CD14-positive monocyte (primary cell): ENCODE results near the gene GSTA3. TPM values are rescaled to one million over a fixed set of nuclear protein-coding genes. Genes with fewer than 3 reads are reported as not detected.

ENCODE experiments used
- DNase-seq, 3 donors: peaks; one replicate each; pipeline ENCODE4 v3.0.0-alpha.2; 2011 to 2022
- H2AFZ ChIP-seq: 2 replicates; pipeline ENCODE4 v1.6.0; 2012; ENCODE audit warnings: mild to moderate bottlenecking, low read depth, low read length, inconsistent platforms; ENCODE audit not compliant: insufficient read depth, poor library complexity, severe bottlenecking
- H3K27ac ChIP-seq, 2 donors: 1 replicate in 1 of 2; 2 replicates in 1 of 2; pipeline ENCODE4 v1.5.1; 2012 to 2013; ENCODE audit warnings: low read length in 2 of 2, control low read depth in 1 of 2, inconsistent platforms in 1 of 2, low read depth in 1 of 2, mild to moderate bottlenecking in 1 of 2
- H3K27me3 ChIP-seq, 2 donors: one replicate each; pipeline versions ENCODE4 v1.6.0 to v1.6.1; 2011 to 2013; ENCODE audit warnings: low read length in 2 of 2; ENCODE audit not compliant: control insufficient read depth in 2 of 2, insufficient read depth in 2 of 2
- H3K36me3 ChIP-seq, 2 donors: replicated peaks in 1 of 2; 1 replicate in 1 of 2; 2 replicates in 1 of 2; pipeline versions ENCODE4 v1.5.1 to v1.6.1; 2012 to 2013; ENCODE audit warnings: low read length in 2 of 2, control low read depth in 1 of 2, inconsistent platforms in 1 of 2, mild to moderate bottlenecking in 1 of 2; ENCODE audit not compliant: insufficient read depth in 2 of 2, control insufficient read depth in 1 of 2
- H3K4me1 ChIP-seq, 2 donors: 1 replicate in 1 of 2; 2 replicates in 1 of 2; pipeline versions ENCODE4 v1.5.1 to v1.6.1; 2012 to 2013; ENCODE audit warnings: low read length in 2 of 2, control low read depth in 1 of 2, inconsistent platforms in 1 of 2, mild to moderate bottlenecking in 1 of 2, moderate library complexity in 1 of 2; ENCODE audit not compliant: insufficient read depth in 2 of 2, control insufficient read depth in 1 of 2
- H3K4me2 ChIP-seq: replicated peaks from 2 replicates; pipeline ENCODE3; 2012; ENCODE audit warnings: low read length, moderate library complexity, mild to moderate bottlenecking; ENCODE audit not compliant: poor library complexity, severe bottlenecking; ENCODE audit errors: extremely low read depth
- H3K4me3 ChIP-seq, 3 experiments: fragments of 200-600 bp in 1 of 3; sonication (generic) in 1 of 3; replicated peaks in 1 of 3; 1 replicate in 2 of 3; 2 replicates in 1 of 3; pipeline ENCODE4 v1.5.1; 2011 to 2013; ENCODE audit warnings: low read length in 3 of 3, mild to moderate bottlenecking in 3 of 3, control low read depth in 2 of 3, low read depth in 2 of 3, inconsistent platforms in 1 of 3, moderate library complexity in 1 of 3
- H3K79me2 ChIP-seq: 2 replicates; pipeline ENCODE4 v1.6.0; 2012; ENCODE audit warnings: mild to moderate bottlenecking, control low read depth, inconsistent platforms, low read length, moderate library complexity; ENCODE audit not compliant: insufficient read depth
- H3K9ac ChIP-seq: 2 replicates; pipeline ENCODE4 v1.6.0; 2017; ENCODE audit warnings: low read length, mild to moderate bottlenecking; ENCODE audit not compliant: insufficient read depth, poor library complexity, severe bottlenecking
- H3K9me3 ChIP-seq, 2 donors: replicated peaks in 1 of 2; 1 replicate in 1 of 2; 2 replicates in 1 of 2; pipeline versions ENCODE4 v1.5.1 to v1.6.1; 2012 to 2013; ENCODE audit warnings: low read length in 2 of 2, control low read depth in 1 of 2; ENCODE audit not compliant: control insufficient read depth in 1 of 2, insufficient read depth in 1 of 2
- H4K20me1 ChIP-seq: 2 replicates; pipeline ENCODE4 v1.6.0; 2012; ENCODE audit warnings: mild to moderate bottlenecking, low read length, control low read depth, moderate library complexity; ENCODE audit not compliant: insufficient read depth
- H3K27ac Mint-ChIP-seq, 7 donors: one replicate each; pipeline ENCODE4 v1.8.0; 2020; ENCODE audit warnings: mild to moderate bottlenecking in 7 of 7, mixed read lengths in 7 of 7, moderate library complexity in 6 of 7, inconsistent platforms in 2 of 7
- H3K27me3 Mint-ChIP-seq, 3 donors: one replicate each; pipeline ENCODE4 v1.8.0; 2021 to 2022; ENCODE audit warnings: low read depth in 3 of 3, mild to moderate bottlenecking in 3 of 3, mixed read lengths in 3 of 3, moderate library complexity in 3 of 3, inconsistent platforms in 1 of 3
- H3K36me3 Mint-ChIP-seq, 2 donors: one replicate each; pipeline ENCODE4 v1.8.0; 2020; ENCODE audit warnings: mixed read lengths in 2 of 2, inconsistent platforms in 1 of 2, mild to moderate bottlenecking in 1 of 2
- H3K4me1 Mint-ChIP-seq: one replicate; pipeline ENCODE4 v1.8.0; 2020; ENCODE audit warnings: mild to moderate bottlenecking, mixed read lengths
- H3K4me3 Mint-ChIP-seq, 2 donors: one replicate each; pipeline ENCODE4 v1.8.0; 2020; ENCODE audit warnings: mild to moderate bottlenecking in 2 of 2, mixed read lengths in 2 of 2, moderate library complexity in 1 of 2
- H3K9me3 Mint-ChIP-seq, 7 donors: one replicate each; pipeline ENCODE4 v1.8.0; 2020 to 2022; ENCODE audit warnings: mixed read lengths in 7 of 7, mild to moderate bottlenecking in 6 of 7, moderate library complexity in 6 of 7, inconsistent platforms in 2 of 7
- WGBS: methylation state at CpG from one replicate; pipeline ENCODE4 v1.1.5; 2013; ENCODE audit warnings: missing lambda C conversion rate; ENCODE audit not compliant: insufficient coverage; 5-methylcytosine and 5-hydroxymethylcytosine counted together
- intact Hi-C, 2 donors: fragments of 100-400 bp; cut with micrococcal nuclease; formaldehyde crosslinking; loops; one replicate each; pipeline versions ENCODE4 v1.15.0 to v1.15.1; 2023
- polyA plus RNA-seq, 3 donors: library from polyadenylated mRNA; depleted of rRNA in 1 of 3; unstranded in 2 of 3; stranded (reverse) in 1 of 3; fragments of 300-500 nt in 2 of 3; fragments of >200 nt in 1 of 3; fragmentation: Illumina TruSeq in 2 of 3; gene quantifications; 1 replicate in 2 of 3; 2 replicates in 1 of 3; pipeline ENCODE4 v1.2.3, GENCODE V29; 2012 to 2021
- TF ChIP-seq, protein P1 (sequence below): fragments of 200-600 bp; IDR thresholded peaks from one replicate; pipeline ENCODE4 v1.8.0; 2022; ENCODE audit warnings: antibody characterized with exemption, mild to moderate bottlenecking

Gene GSTA3
- polyA plus RNA-seq, 3 donors = not detected

DNA sequence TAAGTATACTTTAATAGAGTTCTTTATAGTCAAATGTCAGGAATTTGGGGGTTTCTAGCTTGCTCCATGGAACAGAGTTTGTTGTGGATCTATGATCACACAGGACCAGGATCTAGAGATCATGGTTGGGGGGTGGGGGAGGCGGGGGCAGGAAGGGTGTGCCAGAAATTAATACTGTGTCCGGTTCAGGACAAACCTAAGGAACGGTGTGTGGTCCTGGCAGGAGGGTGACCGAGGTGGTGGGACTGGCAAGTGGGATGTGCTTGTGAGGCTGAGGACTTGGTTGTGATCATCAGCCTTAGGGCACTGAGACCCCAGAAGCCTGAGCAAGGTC is 27.9 kb downstream of the GSTA3 start:
- Mint-ChIP-seq H3K27me3 (peaks cover 0 to 3% (median 1%) of the 10 kb centered on the region in 3 donors), H3K36me3 (no peaks in the 10 kb centered on the region), H3K9me3 (peaks cover 0 to 2% (median 0%) of the 10 kb centered on the region in 7 donors), H3K4me1 (peaks cover 6% of the 10 kb centered on the region), H3K27ac (peak overlapping the region in 1 of 7 donors; percentile 10), H3K4me3 (peak overlapping the region; percentile 78 to 94)
- WGBS = 76% methylated on average over 4 of the region's 4 CpGs
- no peak overlapping the region for H3K27ac ChIP-seq
- no peaks in the 10 kb centered on the region for H3K27me3 ChIP-seq
- H3K4me3 ChIP-seq = peak overlapping the region in 1 of 3 experiments; percentile 76
- H3K36me3 ChIP-seq = no peaks in the 10 kb centered on the region
- peak overlapping the region; percentile 68 for H3K9ac ChIP-seq
- H2AFZ ChIP-seq = peak overlapping the region; percentile 96
- H3K4me1 ChIP-seq = no peaks in the 10 kb centered on the region
- DNase-seq = no peak
- intact Hi-C loops = no loop called here
- TF ChIP-seq, protein P1, sequence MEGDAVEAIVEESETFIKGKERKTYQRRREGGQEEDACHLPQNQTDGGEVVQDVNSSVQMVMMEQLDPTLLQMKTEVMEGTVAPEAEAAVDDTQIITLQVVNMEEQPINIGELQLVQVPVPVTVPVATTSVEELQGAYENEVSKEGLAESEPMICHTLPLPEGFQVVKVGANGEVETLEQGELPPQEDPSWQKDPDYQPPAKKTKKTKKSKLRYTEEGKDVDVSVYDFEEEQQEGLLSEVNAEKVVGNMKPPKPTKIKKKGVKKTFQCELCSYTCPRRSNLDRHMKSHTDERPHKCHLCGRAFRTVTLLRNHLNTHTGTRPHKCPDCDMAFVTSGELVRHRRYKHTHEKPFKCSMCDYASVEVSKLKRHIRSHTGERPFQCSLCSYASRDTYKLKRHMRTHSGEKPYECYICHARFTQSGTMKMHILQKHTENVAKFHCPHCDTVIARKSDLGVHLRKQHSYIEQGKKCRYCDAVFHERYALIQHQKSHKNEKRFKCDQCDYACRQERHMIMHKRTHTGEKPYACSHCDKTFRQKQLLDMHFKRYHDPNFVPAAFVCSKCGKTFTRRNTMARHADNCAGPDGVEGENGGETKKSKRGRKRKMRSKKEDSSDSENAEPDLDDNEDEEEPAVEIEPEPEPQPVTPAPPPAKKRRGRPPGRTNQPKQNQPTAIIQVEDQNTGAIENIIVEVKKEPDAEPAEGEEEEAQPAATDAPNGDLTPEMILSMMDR = no peak
- H4K20me1 ChIP-seq = no peaks in the 10 kb centered on the region
- H3K4me2 ChIP-seq = peak overlapping the region; percentile 78
- no peaks in the 10 kb centered on the region for H3K79me2 ChIP-seq
- H3K9me3 ChIP-seq = no peaks in the 10 kb centered on the region

DNA sequence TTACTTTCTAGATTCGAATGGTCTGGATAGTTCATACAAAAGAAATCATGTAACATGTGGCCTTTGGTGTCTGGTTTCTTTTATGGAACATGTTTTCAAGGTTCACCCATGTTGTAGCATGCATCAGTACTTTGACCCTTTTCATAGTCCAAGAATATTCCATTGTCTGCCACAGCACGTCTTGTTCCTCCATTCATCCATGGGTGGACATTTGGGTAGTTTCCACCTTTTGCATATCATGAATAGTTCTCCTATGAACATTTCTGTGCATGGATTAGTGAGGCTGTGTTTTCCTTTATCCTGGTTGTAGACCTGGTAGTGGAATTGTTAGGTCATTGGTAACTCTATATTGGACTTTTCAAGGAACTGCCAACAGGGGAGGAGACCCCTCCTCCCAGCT is 31.7 kb downstream of the GSTA3 start:
- no peaks in the 10 kb centered on the region for H3K36me3 Mint-ChIP-seq
- no peak overlapping the region for H3K4me3 Mint-ChIP-seq
- no peak for DNase-seq
- no peak overlapping the region for H3K4me2 ChIP-seq
- no peak overlapping the region for H3K27ac ChIP-seq
- H3K9me3 ChIP-seq = no peaks in the 10 kb centered on the region
- intact Hi-C loops = no loop called here
- peaks cover 0 to 3% (median 2%) of the 10 kb centered on the region in 3 donors for H3K27me3 Mint-ChIP-seq
- no peaks in the 10 kb centered on the region for H4K20me1 ChIP-seq
- H3K4me1 ChIP-seq = no peaks in the 10 kb centered on the region
- no peaks in the 10 kb centered on the region for H3K27me3 ChIP-seq
- H2AFZ ChIP-seq = no peak overlapping the region
- H3K4me1 Mint-ChIP-seq = peaks cover 6% of the 10 kb centered on the region
- TF ChIP-seq, protein P1 = no peak
- H3K9me3 Mint-ChIP-seq = peaks cover 0 to 1% (median 0%) of the 10 kb centered on the region in 7 donors
- H3K4me3 ChIP-seq = no peak overlapping the region
- H3K36me3 ChIP-seq = no peaks in the 10 kb centered on the region
- H3K27ac Mint-ChIP-seq = no peak overlapping the region
- no peak overlapping the region for H3K9ac ChIP-seq
- H3K79me2 ChIP-seq = no peaks in the 10 kb centered on the region
- no CpG with 5 or more reads among the region's 2 CpGs for WGBS
